Pericardium fibroblast (primary cell): ENCODE data around the gene PSMB4. TPM values are rescaled to one million over a fixed set of nuclear protein-coding genes. Genes with fewer than 3 reads are reported as not detected.

Source experiments
- total RNA-seq: library from RNA; depleted of rRNA; stranded (reverse); fragments of >200 nt; gene quantifications from 2 replicates; pipeline ENCODE4 v1.2.3, GENCODE V29; 2015

PSMB4 gene
- 271 and 315 TPM in 2 replicates for total RNA-seq

DNA sequence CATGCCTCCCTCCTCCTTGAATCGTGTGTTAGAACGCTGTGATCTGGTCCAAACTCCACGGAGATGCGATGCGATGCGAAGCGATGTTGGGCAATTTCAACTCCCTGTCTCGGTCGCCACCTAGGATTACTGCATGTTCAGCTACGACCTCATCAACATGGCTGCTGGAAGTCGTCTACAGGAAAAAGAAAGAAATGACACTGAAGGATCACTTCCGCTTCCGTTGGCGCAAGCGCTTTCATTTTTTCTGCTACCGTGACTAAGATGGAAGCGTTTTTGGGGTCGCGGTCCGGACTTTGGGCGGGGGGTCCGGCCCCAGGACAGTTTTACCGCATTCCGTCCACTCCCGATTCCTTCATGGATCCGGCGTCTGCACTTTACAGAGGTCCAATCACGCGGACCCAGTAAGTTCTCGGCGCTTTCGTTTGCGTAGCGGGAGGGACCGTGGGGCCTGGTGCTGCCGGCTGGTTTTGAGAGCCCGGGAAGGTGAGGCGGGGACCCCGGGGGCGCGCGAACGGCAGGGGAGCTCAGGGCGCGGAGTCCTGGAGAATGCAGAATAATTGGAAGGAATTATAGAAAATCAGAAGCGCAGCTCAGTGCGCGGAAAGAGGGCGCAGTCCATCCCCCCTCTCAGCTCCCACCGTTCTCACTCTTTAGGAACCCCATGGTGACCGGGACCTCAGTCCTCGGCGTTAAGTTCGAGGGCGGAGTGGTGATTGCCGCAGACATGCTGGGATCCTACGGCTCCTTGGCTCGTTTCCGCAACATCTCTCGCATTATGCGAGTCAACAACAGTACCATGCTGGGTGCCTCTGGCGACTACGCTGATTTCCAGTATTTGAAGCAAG is at the start of gene PSMB4:
Gene PSMB4, plus strand, starts transcription at position 250 of the 848 bp plus-strand sequence. Its CDS starts 15 bp downstream, at position 265.

GRCh38 chr1:151372058-151372934 is 27.1 kb upstream of the PSMB4 start, which contains the start of gene SELENBP1:
Gene SELENBP1, minus strand, starts transcription at chr1:151372705. Its CDS starts 64 bp downstream, at chr1:151372641.

Other genes with a start within 250 kb of the PSMB4 start
- not detected in 2 replicates for gene TNFAIP8L2, start 242.9 kb upstream of the PSMB4 start, total RNA-seq
- gene LYSMD1, start 233.7 kb upstream of the PSMB4 start, total RNA-seq: 11.0 and 15.9 TPM in 2 replicates
- 22.2 and 36.9 TPM in 2 replicates for gene SCNM1, start 233.4 kb upstream of the PSMB4 start, total RNA-seq
- not detected in 2 replicates for gene TMOD4, start 223.6 kb upstream of the PSMB4 start, total RNA-seq
- gene VPS72, start 209.4 kb upstream of the PSMB4 start, total RNA-seq: 29.2 and 32.4 TPM in 2 replicates
- 45.9 and 52.9 TPM in 2 replicates for gene PIP5K1A, start 201.0 kb upstream of the PSMB4 start, total RNA-seq
- gene PSMD4, start 144.8 kb upstream of the PSMB4 start, total RNA-seq: 119 and 132 TPM in 2 replicates
- gene ZNF687, start 117.3 kb upstream of the PSMB4 start, total RNA-seq: 13.2 and 17.6 TPM in 2 replicates
- gene PI4KB, start 72.2 kb upstream of the PSMB4 start, total RNA-seq: 44.9 and 69.8 TPM in 2 replicates
- gene RFX5, start 52.3 kb upstream of the PSMB4 start, total RNA-seq: 12.3 and 15.2 TPM in 2 replicates
- 63.1 and 83.0 TPM in 2 replicates for gene SELENBP1, start 26.9 kb upstream of the PSMB4 start, total RNA-seq
- 13.1 and 22.0 TPM in 2 replicates for gene POGZ, start 59.9 kb downstream of the PSMB4 start, total RNA-seq
- under 0.01 and 2.5 TPM in 2 replicates for gene CGN, start 111.8 kb downstream of the PSMB4 start, total RNA-seq
- gene TUFT1, start 140.7 kb downstream of the PSMB4 start, total RNA-seq: 3.6 and 16.2 TPM in 2 replicates
- 13.0 and 13.3 TPM in 2 replicates for gene SNX27, start 212.5 kb downstream of the PSMB4 start, total RNA-seq